GM20431 (cell line): Measurements from ENCODE around the gene FDX1.

Source experiments
- in situ Hi-C: fragments of 300-500 bp; cut with MseI, MboI; formaldehyde crosslinking; loops from one replicate; pipeline ENCODE4 v1.15.0; 2020; ENCODE audit warnings: low sequenced_read_pairs; ENCODE audit not compliant: unreplicated experiment

Gene FDX1

GRCh38 chr11:110430267-110431050 lies 711 bp downstream of the FDX1 start:
- in situ Hi-C loops, result no loop called here

- in situ Hi-C loops, result no loop called here
Measured at GRCh38 chr11:110431051-110431672, 1.4 kb downstream of the FDX1 start.

DNA sequence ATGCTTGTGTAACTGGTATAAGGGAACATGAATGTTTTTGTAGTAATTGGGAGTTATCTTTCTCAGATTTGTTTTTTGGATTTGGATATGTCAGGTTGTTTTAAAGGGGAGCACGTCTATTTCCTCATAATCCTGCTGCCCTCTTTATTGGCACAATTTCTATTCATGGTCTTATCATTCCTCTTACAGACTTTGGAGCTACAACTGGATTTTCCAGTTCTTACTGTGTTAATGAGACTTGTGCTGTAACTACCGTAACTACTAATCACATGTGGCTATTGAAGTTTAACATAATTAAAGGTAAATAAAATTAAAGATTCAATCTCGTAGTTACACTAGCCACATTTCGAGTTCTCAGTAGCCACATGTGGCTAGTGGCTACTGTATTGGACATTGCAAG lies 1.9 kb downstream of the FDX1 start:
- in situ Hi-C loops, result no loop called here

GRCh38 chr11:110432713-110433392 lies 3.1 kb downstream of the FDX1 start:
- in situ Hi-C loops, result no loop called here

DNA sequence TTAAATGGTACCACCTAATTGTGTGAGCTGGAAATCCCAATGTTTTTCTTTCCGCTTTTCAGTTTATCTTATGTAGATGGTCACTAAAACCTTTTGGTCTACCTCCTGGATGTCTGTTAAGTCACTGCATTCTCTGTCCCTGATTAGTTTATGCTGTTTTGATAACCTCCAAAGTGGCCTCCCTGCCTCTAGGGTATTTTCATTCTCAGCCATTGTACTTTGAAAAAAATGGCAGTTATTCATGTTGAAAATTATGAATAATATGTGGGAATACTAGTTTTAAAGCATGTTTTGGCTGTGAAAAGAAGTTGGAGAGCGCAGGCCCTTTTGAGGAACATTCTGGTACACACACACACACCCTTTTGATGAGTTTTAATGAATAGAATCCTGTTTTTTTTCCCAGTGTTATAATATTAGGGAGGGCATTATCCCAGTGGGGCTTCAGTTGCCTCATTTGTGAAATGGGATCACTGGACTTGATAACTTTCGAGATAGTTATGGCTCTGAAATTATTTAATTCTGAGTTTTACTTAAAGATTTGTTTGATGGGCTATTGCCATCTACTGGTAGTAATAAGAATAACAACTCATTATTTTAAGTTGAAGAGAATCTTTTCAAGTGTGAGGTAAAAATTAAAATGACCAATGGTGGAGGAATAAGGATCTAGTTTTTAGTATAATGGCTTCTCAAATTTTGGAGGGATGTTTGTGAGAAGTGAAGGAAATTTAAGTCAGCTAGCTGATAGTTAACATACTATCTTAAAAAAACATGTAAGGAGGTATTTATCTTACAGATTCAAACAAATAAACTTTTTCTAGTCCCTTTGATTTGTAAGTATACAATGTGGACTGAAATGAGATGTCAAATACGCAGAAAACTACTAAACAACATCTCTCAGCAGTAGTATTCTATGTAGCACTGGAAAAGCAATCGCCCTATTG lies 3.9 kb downstream of the FDX1 start:
- in situ Hi-C loops, result no loop called here

DNA sequence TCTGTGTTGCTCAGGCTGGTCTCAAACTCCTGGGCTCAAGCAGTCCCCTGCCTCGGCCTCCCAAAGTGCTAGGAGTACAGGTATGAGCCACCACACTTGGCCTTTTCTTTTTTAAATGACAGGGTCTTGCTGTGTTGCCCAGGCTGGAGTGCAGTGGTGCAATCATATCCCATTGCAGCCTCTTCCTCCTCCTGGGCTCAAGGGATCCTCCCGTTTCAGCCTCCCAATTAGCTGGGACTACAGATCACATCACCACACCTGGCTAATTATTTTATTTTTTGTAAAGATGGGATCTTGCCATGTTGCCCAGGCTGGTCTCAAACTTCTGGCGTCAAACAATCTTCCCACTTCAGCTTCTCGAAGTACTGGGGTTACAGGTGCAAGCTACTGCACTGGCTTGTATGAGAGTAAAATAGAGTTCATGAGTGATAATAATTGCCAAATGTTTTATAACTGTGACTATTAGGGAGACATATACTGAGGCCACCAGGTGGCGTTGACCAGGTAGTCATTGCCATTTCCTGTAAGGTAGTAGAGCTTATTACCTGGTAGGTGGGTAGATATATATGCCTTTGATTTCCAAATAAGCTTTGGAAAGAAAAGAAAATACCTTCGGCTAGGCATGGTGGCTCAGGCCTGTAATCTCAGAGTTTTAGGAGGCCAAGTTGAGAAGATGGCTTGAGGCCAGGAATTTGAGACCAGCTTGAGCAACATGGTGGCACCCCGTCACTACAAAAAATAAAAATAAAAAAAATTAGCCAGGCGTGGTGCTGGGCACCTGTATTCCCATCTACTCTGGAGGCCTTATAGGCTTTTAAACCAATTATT lies 5.4 kb downstream of the FDX1 start:
- in situ Hi-C loops, result no loop called here

- in situ Hi-C loops, result no loop called here
Measured at GRCh38 chr11:110435780-110436717, 6.3 kb downstream of the FDX1 start.

DNA sequence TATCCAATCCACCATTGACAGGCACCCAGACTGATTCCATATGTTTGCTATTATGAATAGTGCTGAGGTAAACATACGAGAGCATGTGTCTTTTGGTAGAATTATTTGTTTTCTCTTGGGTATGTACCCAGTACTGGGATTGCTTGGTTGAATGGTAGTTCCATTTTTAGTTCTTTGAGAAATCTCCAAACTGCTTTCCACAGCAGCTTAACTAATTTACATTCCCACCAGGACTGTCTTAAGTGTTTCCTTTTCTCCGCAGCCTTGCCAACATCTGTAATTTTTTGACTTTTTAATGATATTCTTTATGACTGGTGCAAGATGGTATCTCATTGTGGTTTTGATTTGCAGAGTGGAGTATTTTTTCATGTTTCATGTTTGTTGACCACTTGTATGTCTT lies 8.3 kb downstream of the FDX1 start:
- in situ Hi-C loops, result no loop called here

- in situ Hi-C loops, result no loop called here
Measured at GRCh38 chr11:110445437-110445836, 15.7 kb downstream of the FDX1 start.

- in situ Hi-C loops, result no loop called here
Measured at GRCh38 chr11:110446061-110446460, 16.3 kb downstream of the FDX1 start.

DNA sequence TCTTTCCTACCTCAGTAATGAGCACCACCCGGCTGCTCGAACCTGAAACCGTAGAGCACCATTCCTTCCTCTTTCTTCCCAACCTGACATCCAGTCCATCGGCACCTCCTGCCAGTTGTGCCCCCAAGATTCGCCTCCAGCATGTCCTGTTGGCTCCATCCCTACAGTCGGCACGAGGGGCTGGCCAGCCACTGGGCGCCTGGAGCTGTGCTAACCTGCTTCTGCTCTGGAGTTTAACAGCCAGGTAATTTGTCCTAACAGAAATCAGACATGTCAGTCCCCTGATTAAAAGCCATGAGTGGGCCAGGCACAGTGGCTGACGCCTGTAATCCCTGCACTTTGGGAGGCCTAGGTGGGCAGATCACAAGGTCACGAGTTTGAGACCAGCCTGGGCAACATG lies 16.8 kb downstream of the FDX1 start:
- in situ Hi-C loops, result no loop called here

DNA sequence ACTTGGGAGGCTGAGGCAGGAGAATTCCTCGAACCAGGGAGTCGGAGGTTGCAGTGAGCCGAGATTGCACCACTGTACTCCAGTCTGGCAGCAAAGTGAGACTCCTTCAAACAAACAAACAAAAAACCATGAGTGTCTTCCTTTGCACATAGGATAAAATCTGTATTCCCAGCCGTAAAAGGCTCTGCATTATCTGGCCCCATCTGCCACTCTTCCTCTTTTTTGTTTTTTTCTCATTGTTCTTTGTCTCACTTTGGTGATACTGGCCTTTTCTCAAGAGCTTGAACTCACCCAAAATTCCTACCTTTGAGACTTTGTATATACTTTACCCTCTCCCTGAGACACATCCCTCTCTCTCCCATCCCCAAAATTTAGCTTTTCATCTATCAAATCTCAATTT lies 17.6 kb downstream of the FDX1 start:
- in situ Hi-C loops, result no loop called here

GRCh38 chr11:110447897-110448745 lies 18.4 kb downstream of the FDX1 start:
- in situ Hi-C loops, result no loop called here

- in situ Hi-C loops, result loop anchor here (25.0 kb wide), 1 partner anchor 787 kb away; the partner anchor contains the start of gene POU2AF2
Measured at GRCh38 chr11:110450246-110450645, 20.5 kb downstream of the FDX1 start.

DNA sequence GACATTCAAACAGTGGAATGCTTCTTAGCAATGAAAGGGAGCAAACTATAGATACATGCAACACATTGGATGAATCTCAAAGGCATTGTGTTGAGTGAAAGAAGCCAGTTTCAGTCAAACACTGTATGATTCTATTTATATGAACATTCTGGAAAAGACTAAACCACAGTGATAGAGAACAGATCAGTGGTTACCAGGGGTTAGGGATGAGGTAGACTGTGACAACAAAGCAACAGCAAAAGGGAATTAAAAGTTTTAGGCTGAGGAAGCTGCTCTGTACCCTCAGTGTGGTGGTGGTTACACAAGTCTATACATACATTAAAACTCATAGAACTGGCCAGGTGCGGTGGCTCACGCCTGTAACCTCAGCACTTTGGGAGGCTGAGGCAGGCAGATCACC lies 23.0 kb downstream of the FDX1 start:
- in situ Hi-C loops, result loop anchor here (25.0 kb wide), 1 partner anchor 785 kb away; the partner anchor contains the start of gene POU2AF2

DNA sequence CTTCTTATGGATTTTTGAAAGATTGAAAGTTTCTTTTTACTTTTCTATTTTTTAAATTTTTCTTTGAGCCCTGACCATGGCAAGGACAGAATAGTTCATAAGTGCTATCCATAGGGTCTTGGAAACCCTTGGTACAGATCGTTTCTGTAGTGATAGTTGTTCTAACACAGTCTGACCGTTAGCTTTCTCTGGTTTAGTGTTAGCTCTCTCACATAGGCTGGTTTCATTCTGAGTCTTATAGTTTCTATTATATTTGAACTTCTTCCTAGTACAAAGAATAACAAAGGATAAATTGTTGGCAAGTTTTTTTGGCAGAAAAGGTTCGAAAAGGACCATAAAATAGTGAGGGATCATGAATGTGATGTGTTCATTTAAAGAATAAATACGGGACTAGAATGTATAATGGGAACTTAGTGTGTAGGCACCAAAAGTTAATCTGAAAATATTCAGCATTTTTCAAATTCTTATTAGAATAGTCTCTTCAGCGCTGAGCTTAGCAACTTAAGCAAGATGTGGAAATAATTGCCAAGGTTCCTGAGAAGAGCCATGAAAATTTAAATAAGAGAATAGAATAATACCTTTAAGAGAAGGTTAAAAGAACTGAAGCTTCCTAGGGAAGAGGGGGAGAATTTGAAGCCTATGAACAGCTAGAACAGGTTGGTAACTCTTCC lies 24.1 kb downstream of the FDX1 start:
- in situ Hi-C loops, result loop anchor here (25.0 kb wide), 1 partner anchor 783 kb away; the partner anchor contains the start of gene POU2AF2

GRCh38 chr11:110454609-110455008 lies 24.9 kb downstream of the FDX1 start:
- in situ Hi-C loops, result loop anchor here (25.0 kb wide), 1 partner anchor 783 kb away; the partner anchor contains the start of gene POU2AF2
